ENCODE results near the gene SNX25.
"Not testable (repeated sequence)": the region's sequence is repeated elsewhere in the genome, so short reads cannot be mapped to it uniquely, and the experiment has no call there.

- TF ChIP-seq EZH2 (IDR thresholded peaks at IDR 0.05; ENCODE audit: borderline replicate concordance, low read length); CTCF (IDR thresholded peaks at IDR 0.05; ENCODE audit: low read length): not testable (repeated sequence)
Measured at GRCh38 chr4:185258741-185259140, 49.3 kb downstream of the SNX25 start.
